Tibial nerve (tissue), 4 donors: ENCODE measurements around the gene AGPAT2.

Source experiments
- CTCF ChIP-seq, 5 experiments: fragments of 200-600 bp in 3 of 5; fragments of 450-650 bp in 2 of 5; sonication (generic) in 3 of 5; IDR thresholded peaks; one replicate each; pipeline ENCODE4 v1.5.1; 2016 to 2019; ENCODE audit warnings: antibody characterized with exemption in 5 of 5, mild to moderate bottlenecking in 3 of 5, moderate library complexity in 2 of 5
- EP300 ChIP-seq, 2 donors: sonication (generic); formaldehyde crosslinking; IDR thresholded peaks; one replicate each; pipeline ENCODE4 v1.6.1; 2017; ENCODE audit warnings: antibody characterized with exemption in 2 of 2, mild to moderate bottlenecking in 1 of 2
- POLR2A ChIP-seq, 2 donors: fragments of 450-650 bp; IDR thresholded peaks; one replicate each; pipeline ENCODE4 v1.6.1; 2017; ENCODE audit warnings: antibody characterized with exemption in 2 of 2, mild to moderate bottlenecking in 2 of 2, moderate library complexity in 2 of 2

- TF ChIP-seq CTCF (IDR thresholded peaks at IDR 0.05) (no peak), EP300 (IDR thresholded peaks at IDR 0.05) (no peak), POLR2A (IDR thresholded peaks at IDR 0.05) (no peak)
These were observed 10.7 kb upstream of the AGPAT2 start for GRCh38 chr9:136697821-136698526.
